HepG2 (cell line): ENCODE measurements around the gene CBFA2T2. TPM values are rescaled to one million over a fixed set of nuclear protein-coding genes. Genes with fewer than 3 reads are reported as not detected.

Experiments
- BATF2 ChIP-seq: sonication (generic); formaldehyde crosslinking; IDR thresholded peaks from 2 replicates; pipeline ENCODE4 v1.8.0; 2022; ENCODE audit warnings: mild to moderate bottlenecking, missing genetic modification reagents, moderate library complexity
- FOXK1 ChIP-seq: sonication (generic); formaldehyde crosslinking; IDR thresholded peaks from 2 replicates; pipeline ENCODE4 v1.4.0; 2020; ENCODE audit warnings: low read depth, missing genetic modification reagents, borderline replicate concordance
- GATAD1 ChIP-seq: IDR thresholded peaks from 2 replicates; pipeline ENCODE4 v1.6.1; 2016; ENCODE audit warnings: missing genetic modification reagents, missing compliant biosample characterization
- HES4 ChIP-seq: sonication (generic); formaldehyde crosslinking; IDR thresholded peaks from 2 replicates; pipeline ENCODE4 v1.9.0; 2021; ENCODE audit warnings: mild to moderate bottlenecking, missing genetic modification reagents, borderline replicate concordance
- HMG20A ChIP-seq: IDR thresholded peaks from 2 replicates; pipeline ENCODE4 v1.6.1; 2016; ENCODE audit warnings: borderline replicate concordance
- KLF16 ChIP-seq, 2 experiments: sonication (generic) in 1 of 2; formaldehyde crosslinking in 1 of 2; IDR thresholded peaks; 2 replicates each; pipeline versions ENCODE4 v1.6.1 to v1.8.0; 2016 to 2023; ENCODE audit warnings: missing genetic modification reagents in 2 of 2, missing compliant biosample characterization in 1 of 2
- MED8 ChIP-seq: sonication (generic); formaldehyde crosslinking; IDR thresholded peaks from 2 replicates; pipeline ENCODE4 v1.8.1; 2023; ENCODE audit warnings: mild to moderate bottlenecking, missing genetic modification reagents; ENCODE audit not compliant: insufficient replicate concordance
- PCBP1 ChIP-seq: fragments of 200-400 bp; formaldehyde crosslinking; IDR thresholded peaks from 2 replicates; pipeline ENCODE4 v1.6.1; 2017; ENCODE audit warnings: mild to moderate bottlenecking, low read depth, low read length, borderline replicate concordance
- SAFB2 ChIP-seq: sonication (generic); formaldehyde crosslinking; IDR thresholded peaks from 2 replicates; pipeline ENCODE4 v1.5.1; 2020; ENCODE audit warnings: missing genetic modification reagents, low read depth, mild to moderate bottlenecking, borderline replicate concordance
- TBL1XR1 ChIP-seq: fragments of 150-350 bp; IDR thresholded peaks from 2 replicates; pipeline ENCODE4 v1.6.1; 2014; ENCODE audit warnings: borderline replicate concordance, low read length; ENCODE audit not compliant: partially characterized antibody
- ZNF207 ChIP-seq: fragments of 450-650 bp; IDR thresholded peaks from 2 replicates; pipeline ENCODE4 v1.6.1; 2016; ENCODE audit warnings: antibody characterized with exemption, borderline replicate concordance
- ZNF232 ChIP-seq: sonication (generic); formaldehyde crosslinking; IDR thresholded peaks from 2 replicates; pipeline ENCODE4 v1.4.0; 2020; ENCODE audit warnings: missing genetic modification reagents, borderline replicate concordance
- ZNF253 ChIP-seq: sonication (generic); formaldehyde crosslinking; IDR thresholded peaks from 2 replicates; pipeline ENCODE4 v1.8.0; 2022; ENCODE audit warnings: mild to moderate bottlenecking, missing genetic modification reagents, borderline replicate concordance
- ZNF30 ChIP-seq: sonication (generic); formaldehyde crosslinking; IDR thresholded peaks from 2 replicates; pipeline ENCODE4 v1.5.0; 2020; ENCODE audit warnings: mild to moderate bottlenecking, missing genetic modification reagents
- ZNF441 ChIP-seq: sonication (generic); formaldehyde crosslinking; IDR thresholded peaks from 2 replicates; pipeline ENCODE4 v1.7.0; 2021; ENCODE audit warnings: missing genetic modification reagents, borderline replicate concordance
- ZNF446 ChIP-seq: sonication (generic); formaldehyde crosslinking; IDR thresholded peaks from 2 replicates; pipeline ENCODE4 v1.5.0; 2020; ENCODE audit warnings: mild to moderate bottlenecking, missing genetic modification reagents
- ZNF558 ChIP-seq: sonication (generic); formaldehyde crosslinking; IDR thresholded peaks from 2 replicates; pipeline ENCODE4 v1.9.0; 2022; ENCODE audit warnings: mild to moderate bottlenecking, missing genetic modification reagents, borderline replicate concordance
- ZNF564 ChIP-seq: sonication (generic); formaldehyde crosslinking; IDR thresholded peaks from 2 replicates; pipeline ENCODE4 v1.8.1; 2023; ENCODE audit warnings: mild to moderate bottlenecking, missing genetic modification reagents
- ZNF572 ChIP-seq: sonication (generic); formaldehyde crosslinking; IDR thresholded peaks from 2 replicates; pipeline ENCODE4 v1.5.1; 2020; ENCODE audit warnings: mild to moderate bottlenecking, missing genetic modification reagents
- ZNF589 ChIP-seq: sonication (generic); formaldehyde crosslinking; conservative IDR thresholded peaks from 2 replicates; pipeline ENCODE4 v1.8.0; 2022; ENCODE audit warnings: mild to moderate bottlenecking, moderate library complexity, missing genetic modification reagents
- ZNF766 ChIP-seq: sonication (generic); formaldehyde crosslinking; IDR thresholded peaks from 2 replicates; pipeline ENCODE4 v1.5.0; 2020; ENCODE audit warnings: missing genetic modification reagents, borderline replicate concordance
- polyA plus RNA-seq, 8 experiments: library from polyadenylated mRNA; depleted of rRNA in 3 of 8; stranded (reverse) in 7 of 8; unstranded in 1 of 8; fragments of >200 nt; fragmentation: Illumina TruSeq in 4 of 8; extraction: Trizol in 4 of 8; gene quantifications; 2 replicates each; pipeline versions ENCODE4 v1.2.1 to v1.2.3, GENCODE V29; 2011 to 2016; ENCODE audit warnings: low read depth in 4 of 8, missing spikeins in 1 of 8, mixed read lengths in 1 of 8; ENCODE audit not compliant: insufficient read depth in 1 of 8
- total RNA-seq, 5 experiments: library from RNA; depleted of rRNA; stranded (reverse); fragments of >200 nt; fragmentation: Illumina TruSeq; extraction: Trizol; gene quantifications; 2 replicates each; pipeline ENCODE4 v1.2.3, GENCODE V29; 2016; ENCODE audit warnings: low read depth in 1 of 5
- TF ChIP-seq, protein P1 (sequence below): sonication (generic); formaldehyde crosslinking; IDR thresholded peaks from 2 replicates; pipeline ENCODE4 v1.8.1; 2023; ENCODE audit warnings: mild to moderate bottlenecking, inconsistent platforms, moderate library complexity, missing genetic modification reagents, borderline replicate concordance
- TF ChIP-seq, protein P2 (sequence below): sonication (generic); formaldehyde crosslinking; IDR thresholded peaks from 2 replicates; pipeline ENCODE4 v1.5.1; 2020; ENCODE audit warnings: mild to moderate bottlenecking, missing genetic modification reagents, borderline replicate concordance
- TF ChIP-seq, protein P3 (sequence below): sonication (generic); formaldehyde crosslinking; IDR thresholded peaks from 2 replicates; pipeline ENCODE4 v1.5.1; 2020; ENCODE audit warnings: missing genetic modification reagents, mild to moderate bottlenecking, borderline replicate concordance

CBFA2T2 gene
- total and polyA plus RNA-seq, 2 of the 13 experiments (the other 11 are each of a cell fraction or from before 2014, with no cell fraction given): 6.3 to 21.2 TPM

GRCh38 chr20:33443512-33444239 lies 46.2 kb upstream of the CBFA2T2 start, which contains the start of gene SNTA1 (continued):
- TF ChIP-seq ZNF253 (CRISPR knock-in tag) (0 out of 2 replicates have a peak, but pooled peaks have one; percentile 46), KLF16 (CRISPR knock-in tag; IDR thresholded peaks at IDR 0.05) (peak in 1 of 2 experiments; percentile 58; a peak in 1 of 4 replicates), PCBP1 (no peak), HMG20A (CRISPR knock-in tag) (no peak), FOXK1 (CRISPR knock-in tag) (no peak), ZNF766 (CRISPR knock-in tag) (no peak), ZNF30 (no peak), ZNF589 (CRISPR knock-in tag) (0 out of 2 replicates have a peak, but pooled peaks have one; percentile 59), ZNF558 (CRISPR knock-in tag) (peak; percentile 54; the same call in 1 of the 2 replicates), BATF2 (no peak; the same call in 1 of the 2 replicates), TBL1XR1 (no peak), SAFB2 (CRISPR knock-in tag) (peak; percentile 81; the same call in 1 of the 2 replicates), GATAD1 (CRISPR knock-in tag) (no peak), ZNF232 (CRISPR knock-in tag) (peak; percentile 80; the same call in 1 of the 2 replicates), ZNF564 (CRISPR knock-in tag) (peak; percentile 60; the same call in 1 of the 2 replicates), ZNF441 (CRISPR knock-in tag) (peak; percentile 47; the same call in 1 of the 2 replicates), HES4 (no peak; the same call in 1 of the 2 replicates), ZNF572 (0 out of 2 replicates have a peak, but pooled peaks have one; percentile 66), ZNF446 (no peak), MED8 (CRISPR knock-in tag) (no peak), ZNF207 (no peak)
- TF ChIP-seq, protein P1, sequence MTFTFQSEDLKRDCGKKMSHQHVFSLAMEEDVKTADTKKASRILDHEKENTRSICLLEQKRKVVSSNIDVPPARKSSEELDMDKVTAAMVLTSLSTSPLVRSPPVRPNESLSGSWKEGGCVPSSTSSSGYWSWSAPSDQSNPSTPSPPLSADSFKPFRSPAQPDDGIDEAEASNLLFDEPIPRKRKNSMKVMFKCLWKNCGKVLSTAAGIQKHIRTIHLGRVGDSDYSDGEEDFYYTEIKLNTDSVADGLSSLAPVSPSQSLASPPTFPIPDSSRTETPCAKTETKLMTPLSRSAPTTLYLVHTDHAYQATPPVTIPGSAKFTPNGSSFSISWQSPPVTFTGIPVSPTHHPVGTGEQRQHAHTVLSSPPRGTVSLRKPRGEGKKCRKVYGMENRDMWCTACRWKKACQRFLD: 0 out of 2 replicates have a peak, but pooled peaks have one; percentile 57
- TF ChIP-seq, protein P2, sequence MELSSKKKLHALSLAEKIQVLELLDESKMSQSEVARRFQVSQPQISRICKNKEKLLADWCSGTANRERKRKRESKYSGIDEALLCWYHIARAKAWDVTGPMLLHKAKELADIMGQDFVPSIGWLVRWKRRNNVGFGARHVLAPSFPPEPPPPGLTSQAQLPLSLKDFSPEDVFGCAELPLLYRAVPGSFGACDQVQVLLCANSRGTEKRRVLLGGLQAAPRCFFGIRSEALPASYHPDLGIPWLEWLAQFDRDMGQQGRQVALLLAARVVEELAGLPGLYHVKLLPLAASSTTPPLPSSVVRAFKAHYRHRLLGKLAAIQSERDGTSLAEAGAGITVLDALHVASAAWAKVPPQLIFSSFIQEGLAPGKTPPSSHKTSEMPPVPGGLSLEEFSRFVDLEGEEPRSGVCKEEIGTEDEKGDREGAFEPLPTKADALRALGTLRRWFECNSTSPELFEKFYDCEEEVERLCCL (CRISPR knock-in tag): 0 out of 2 replicates have a peak, but pooled peaks have one; percentile 32
- TF ChIP-seq, protein P3, sequence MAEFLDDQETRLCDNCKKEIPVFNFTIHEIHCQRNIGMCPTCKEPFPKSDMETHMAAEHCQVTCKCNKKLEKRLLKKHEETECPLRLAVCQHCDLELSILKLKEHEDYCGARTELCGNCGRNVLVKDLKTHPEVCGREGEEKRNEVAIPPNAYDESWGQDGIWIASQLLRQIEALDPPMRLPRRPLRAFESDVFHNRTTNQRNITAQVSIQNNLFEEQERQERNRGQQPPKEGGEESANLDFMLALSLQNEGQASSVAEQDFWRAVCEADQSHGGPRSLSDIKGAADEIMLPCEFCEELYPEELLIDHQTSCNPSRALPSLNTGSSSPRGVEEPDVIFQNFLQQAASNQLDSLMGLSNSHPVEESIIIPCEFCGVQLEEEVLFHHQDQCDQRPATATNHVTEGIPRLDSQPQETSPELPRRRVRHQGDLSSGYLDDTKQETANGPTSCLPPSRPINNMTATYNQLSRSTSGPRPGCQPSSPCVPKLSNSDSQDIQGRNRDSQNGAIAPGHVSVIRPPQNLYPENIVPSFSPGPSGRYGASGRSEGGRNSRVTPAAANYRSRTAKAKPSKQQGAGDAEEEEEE: peak; percentile 94; the same call in 1 of the 2 replicates
